ENCODE results near the gene TMEM213. TPM values are rescaled to one million over a fixed set of nuclear protein-coding genes. Genes with fewer than 3 reads are reported as not detected.
A peak's percentile ranks its signal among the peaks of the same experiment; 100 is the strongest.

TMEM213 gene
- total RNA-seq, 1 experiment from 2014 or later, result not detected

DNA sequence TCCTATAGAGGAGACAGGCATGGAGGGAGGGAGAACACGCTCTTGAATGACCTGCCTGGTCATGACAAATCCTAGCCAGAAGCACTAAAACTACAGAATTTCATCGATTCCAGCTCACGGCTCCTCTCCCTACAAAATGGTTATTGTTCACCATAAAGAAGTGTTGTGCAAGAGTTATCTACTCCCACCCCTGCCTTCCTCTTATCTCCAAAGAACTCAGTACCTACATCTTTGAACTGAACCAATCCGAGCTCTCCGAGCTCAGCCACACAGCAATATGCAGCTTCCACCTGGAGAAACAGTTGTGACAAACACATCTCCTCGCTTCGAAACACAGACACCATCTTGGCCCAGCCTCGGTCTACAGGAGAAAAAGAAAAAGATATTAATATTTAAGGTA, 26.9 kb upstream of the TMEM213 start:
- BruUV-seq (replicated peaks), result no TSS peak
- no peak for DNase-seq
- Histone ChIP-seq H3K9me3 (ENCODE audit: insufficient read depth, low read depth) (no peaks in the 10 kb centered on the region), H4K20me1 (ENCODE audit: insufficient read depth) (no peaks in the 10 kb centered on the region), H3K4me1 (replicated peaks; ENCODE audit: insufficient read depth) (peaks cover 12% of the 10 kb centered on the region), H3K36me3 (ENCODE audit: low read depth) (no peaks in the 10 kb centered on the region), H3K4me2 (no peak overlapping the region), H2AFZ (no peak overlapping the region), H3K27ac (no peak overlapping the region), H3K4me3 (no peak overlapping the region), H3K79me2 (ENCODE audit: low read depth) (no peaks in the 10 kb centered on the region), H3K9me2 (ENCODE audit: insufficient read depth) (no peaks in the 10 kb centered on the region), H3K27me3 (ENCODE audit: insufficient read depth, low read depth) (no peaks in the 10 kb centered on the region), H3F3A (ENCODE audit: insufficient read depth, low read depth) (no peaks in the 10 kb centered on the region)
- CTCF ChIA-PET, result interaction anchor here (0.7 kb wide), 1 partner anchor 880 kb away, joined by 3 read pairs; no protein-coding TSS in a partner anchor
- intact Hi-C loops (cut with micrococcal nuclease; ENCODE audit: unreplicated experiment), result no loop called here
- POLR2A ChIA-PET (ENCODE audit: unreplicated experiment), result no interaction called here
- TF ChIP-seq CTCF (conservative IDR thresholded peaks at IDR 0.05), result no peak
- TF ChIP-seq EZH2 (IDR thresholded peaks at IDR 0.05; ENCODE audit: low read depth), result no peak

- no TSS peak for BruUV-seq (replicated peaks)
- CTCF ChIA-PET, result no interaction called here
These were observed 24.6 kb upstream of the TMEM213 start for GRCh38 chr7:138773176-138773575.

GRCh38 chr7:138773817-138774216, 24.0 kb upstream of the TMEM213 start:
- no peak overlapping the region for H3K27ac ChIP-seq
- TF ChIP-seq CTCF (conservative IDR thresholded peaks at IDR 0.05) (no peak), EZH2 (IDR thresholded peaks at IDR 0.05; ENCODE audit: low read depth) (no peak)
- intact Hi-C loops (cut with micrococcal nuclease; ENCODE audit: unreplicated experiment), result no loop called here
- BruUV-seq (replicated peaks), result no TSS peak
- H4K20me1 ChIP-seq (ENCODE audit: insufficient read depth), result no peaks in the 10 kb centered on the region
- H3K4me3 ChIP-seq, result 0 out of 2 replicates have a peak overlapping the region, but pooled peaks have one; percentile 14
- H3K4me2 ChIP-seq, result peak overlapping the region; percentile 59
- no peaks in the 10 kb centered on the region for H3K79me2 ChIP-seq (ENCODE audit: low read depth)
- H3K9me3 ChIP-seq (ENCODE audit: insufficient read depth, low read depth), result no peaks in the 10 kb centered on the region
- no peaks in the 10 kb centered on the region for H3F3A ChIP-seq (ENCODE audit: insufficient read depth, low read depth)
- H3K9me2 ChIP-seq (ENCODE audit: insufficient read depth), result no peaks in the 10 kb centered on the region
- H2AFZ ChIP-seq, result 0 out of 2 replicates have a peak overlapping the region, but pooled peaks have one; percentile 48
- ChIA-PET POLR2A (ENCODE audit: unreplicated experiment) (interaction anchor here (0.5 to 0.7 kb wide), 3 partner anchors 8 to 453 kb away, joined by 3 to 10 read pairs (median 4); no protein-coding TSS in a partner anchor), CTCF (no interaction called here)
- H3K4me1 ChIP-seq (replicated peaks; ENCODE audit: insufficient read depth), result peaks cover 21% of the 10 kb centered on the region
- no peaks in the 10 kb centered on the region for H3K27me3 ChIP-seq (ENCODE audit: insufficient read depth, low read depth)
- peak; percentile 77 to 78 for DNase-seq
- no peaks in the 10 kb centered on the region for H3K36me3 ChIP-seq (ENCODE audit: low read depth)

More at GRCh38 chr7:138773176-138773575, 24.6 kb upstream of the TMEM213 start:
- intact Hi-C loops (cut with micrococcal nuclease; ENCODE audit: unreplicated experiment), result no loop called here
- H4K20me1 ChIP-seq (ENCODE audit: insufficient read depth), result no peaks in the 10 kb centered on the region
- no peak for DNase-seq
- H3K36me3 ChIP-seq (ENCODE audit: low read depth), result no peaks in the 10 kb centered on the region
- H3K9me3 ChIP-seq (ENCODE audit: insufficient read depth, low read depth), result no peaks in the 10 kb centered on the region
- POLR2A ChIA-PET (ENCODE audit: unreplicated experiment), result interaction anchor here (0.5 to 0.7 kb wide), 2 partner anchors 185 to 453 kb away, joined by 3 to 10 read pairs; no protein-coding TSS in a partner anchor
- peak overlapping the region; percentile 59; the same call in 1 of the 2 replicates for H3K4me2 ChIP-seq
- no peak overlapping the region for H3K4me3 ChIP-seq
- H2AFZ ChIP-seq, result no peak overlapping the region
- TF ChIP-seq EZH2 (IDR thresholded peaks at IDR 0.05; ENCODE audit: low read depth) (no peak), CTCF (conservative IDR thresholded peaks at IDR 0.05) (no peak)
- no peaks in the 10 kb centered on the region for H3K27me3 ChIP-seq (ENCODE audit: insufficient read depth, low read depth)
- no peaks in the 10 kb centered on the region for H3K9me2 ChIP-seq (ENCODE audit: insufficient read depth)
- no peak overlapping the region for H3K27ac ChIP-seq
- H3K4me1 ChIP-seq (replicated peaks; ENCODE audit: insufficient read depth), result peaks cover 21% of the 10 kb centered on the region
- no peaks in the 10 kb centered on the region for H3K79me2 ChIP-seq (ENCODE audit: low read depth)
- H3F3A ChIP-seq (ENCODE audit: insufficient read depth, low read depth), result no peaks in the 10 kb centered on the region
